Measurements from ENCODE around the gene HACD3.

Gene HACD3

GRCh38 chr15:65528461-65529060, 1.7 kb upstream of the HACD3 start:
- DNase-seq (ENCODE audit: low spot score) = no peak
- in situ Hi-C loops (cut with MboI; ENCODE audit: low pct_unique_long_range_greater_than_20kb, low sequenced_read_pairs, unreplicated experiment) = no loop called here
- TF ChIP-seq CTCF (IDR thresholded peaks at IDR 0.05; ENCODE audit: extremely low read depth, insufficient read depth, missing control alignments) = no peak

- DNase-seq (ENCODE audit: low spot score) = no peak
- TF ChIP-seq CTCF (IDR thresholded peaks at IDR 0.05; ENCODE audit: extremely low read depth, insufficient read depth, missing control alignments) = no peak
Measured at GRCh38 chr15:65529762-65530317, 423 bp upstream of the HACD3 start.

GRCh38 chr15:65532738-65533051, 2.4 kb downstream of the HACD3 start:
- in situ Hi-C loops (cut with MboI; ENCODE audit: low pct_unique_long_range_greater_than_20kb, low sequenced_read_pairs, unreplicated experiment) = no loop called here
- no peak for DNase-seq (ENCODE audit: low spot score)
- TF ChIP-seq CTCF (IDR thresholded peaks at IDR 0.05; ENCODE audit: extremely low read depth, insufficient read depth, missing control alignments) = no peak

More at GRCh38 chr15:65529762-65530317, 423 bp upstream of the HACD3 start:
- in situ Hi-C loops (cut with MboI; ENCODE audit: low pct_unique_long_range_greater_than_20kb, low sequenced_read_pairs, unreplicated experiment) = no loop called here

GRCh38 chr15:65533057-65533756, 2.9 kb downstream of the HACD3 start:
- no peak for TF ChIP-seq CTCF (IDR thresholded peaks at IDR 0.05; ENCODE audit: extremely low read depth, insufficient read depth, missing control alignments)
- in situ Hi-C loops (cut with MboI; ENCODE audit: low pct_unique_long_range_greater_than_20kb, low sequenced_read_pairs, unreplicated experiment) = no loop called here

GRCh38 chr15:65535192-65535591, 4.9 kb downstream of the HACD3 start:
- in situ Hi-C loops (cut with MboI; ENCODE audit: low pct_unique_long_range_greater_than_20kb, low sequenced_read_pairs, unreplicated experiment) = no loop called here
- no peak for DNase-seq (ENCODE audit: low spot score)

More at GRCh38 chr15:65533057-65533756, 2.9 kb downstream of the HACD3 start:
- DNase-seq (ENCODE audit: low spot score) = no peak

GRCh38 chr15:65540314-65540713, 10.1 kb downstream of the HACD3 start:
- in situ Hi-C loops (cut with MboI; ENCODE audit: low pct_unique_long_range_greater_than_20kb, low sequenced_read_pairs, unreplicated experiment) = no loop called here
- no peak for DNase-seq (ENCODE audit: low spot score)
- no peak for TF ChIP-seq CTCF (IDR thresholded peaks at IDR 0.05; ENCODE audit: extremely low read depth, insufficient read depth, missing control alignments)

More at GRCh38 chr15:65535192-65535591, 4.9 kb downstream of the HACD3 start:
- no peak for TF ChIP-seq CTCF (IDR thresholded peaks at IDR 0.05; ENCODE audit: extremely low read depth, insufficient read depth, missing control alignments)
